OCI-LY3 (cell line): ENCODE data around the gene SYNPO2.

Source experiments
- CTCF ChIP-seq: fragments of 200-600, 300-600 bp; sonication (generic); IDR thresholded peaks from 2 replicates; pipeline ENCODE4 v1.5.1; 2014; ENCODE audit warnings: antibody characterized with exemption, low read length, low read depth
- EZH2phosphoT487 ChIP-seq: fragments of 200-600 bp; shearing (Covaris generic); IDR thresholded peaks from 2 replicates; pipeline ENCODE4 v1.6.1; 2018; ENCODE audit warnings: antibody characterized with exemption, mixed run types, low read depth

DNA sequence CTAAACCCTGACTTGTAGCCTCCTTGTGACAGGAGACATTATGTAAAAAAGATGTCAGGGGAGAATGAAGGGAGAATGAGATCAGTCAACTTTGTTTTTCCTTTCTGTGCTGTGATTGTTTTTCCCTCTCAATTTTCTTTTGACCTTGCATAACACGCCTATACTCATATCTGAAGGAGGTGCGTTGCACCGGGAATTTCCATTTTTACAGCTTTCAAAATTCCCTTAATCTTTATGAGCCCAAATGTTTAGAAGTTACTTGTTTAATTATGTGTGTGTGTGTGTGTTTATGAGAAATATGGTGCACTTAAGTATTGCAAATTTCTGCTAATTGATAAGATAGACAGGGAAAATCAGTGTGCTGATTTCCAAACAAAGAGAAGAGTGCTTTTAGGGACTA is 21.6 kb downstream of the SYNPO2 start:
- no peak for TF ChIP-seq CTCF
- no peak for TF ChIP-seq EZH2phosphoT487
